Breast epithelium (tissue), 3 donors: ENCODE measurements around the gene KCNIP3.
A peak's percentile ranks its signal among the peaks of the same experiment; 100 is the strongest.

Source experiments
- CTCF ChIP-seq, 3 donors: fragments of 450-650 bp; IDR thresholded peaks; one replicate each; pipeline ENCODE4 v1.5.1; 2016 to 2017; ENCODE audit warnings: antibody characterized with exemption in 3 of 3, mild to moderate bottlenecking in 3 of 3, moderate library complexity in 3 of 3
- POLR2A ChIP-seq: fragments of 450-650 bp; IDR thresholded peaks from one replicate; pipeline ENCODE4 v1.6.1; 2016; ENCODE audit warnings: antibody characterized with exemption, mild to moderate bottlenecking, moderate library complexity
- POLR2AphosphoS5 ChIP-seq, 3 donors: sonication (generic); formaldehyde crosslinking; IDR thresholded peaks; one replicate each; pipeline ENCODE4 v1.6.1; 2017; ENCODE audit warnings: antibody characterized with exemption in 3 of 3

GRCh38 chr2:95323347-95324155 is 26.4 kb downstream of the KCNIP3 start:
- TF ChIP-seq CTCF (IDR thresholded peaks at IDR 0.05), result peak; percentile 31 to 64 (median 49)
- no peak for TF ChIP-seq POLR2A
- TF ChIP-seq POLR2AphosphoS5 (IDR thresholded peaks at IDR 0.05), result no peak
